GM19468 (cell line): ENCODE data around the gene RAB27B.
"Not testable (repeated sequence)": the region's sequence is repeated elsewhere in the genome, so short reads cannot be mapped to it uniquely, and the experiment has no call there.

Experiments
- ATAC-seq: cut with Tn5 transposase; IDR thresholded peaks from one replicate; pipeline ENCODE4 v1.9.1; 2021; ENCODE audit warnings: mild to moderate bottlenecking, moderate library complexity, moderate number of reproducible peaks; ENCODE audit not compliant: unreplicated experiment; ENCODE audit errors: extremely low read depth

Gene RAB27B

GRCh38 chr18:54813977-54814565 lies 14.2 kb upstream of the RAB27B start:
- ATAC-seq = no peak

DNA sequence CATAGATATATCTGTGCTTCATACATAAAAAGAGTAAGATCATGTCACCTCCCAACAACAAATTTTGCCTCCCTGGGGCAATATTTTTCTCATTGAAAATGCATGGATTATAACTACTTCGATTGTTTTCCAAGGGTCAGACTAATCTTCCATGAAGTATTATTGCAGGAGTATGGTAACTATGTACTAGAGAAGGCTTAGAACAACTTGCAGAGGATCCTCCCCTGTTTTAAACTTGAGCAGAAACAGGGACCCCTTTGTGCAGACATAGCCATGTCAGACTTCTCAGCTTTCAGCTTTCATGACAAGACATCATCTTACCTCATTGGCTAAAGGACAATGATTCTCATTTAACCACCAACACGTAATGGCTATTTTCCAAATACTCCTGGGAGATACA lies 13.2 kb upstream of the RAB27B start:
- ATAC-seq = no peak

- ATAC-seq = not testable (repeated sequence)
These were observed 7.4 kb upstream of the RAB27B start for GRCh38 chr18:54820785-54821275.

- ATAC-seq = no peak
These were observed 5.1 kb upstream of the RAB27B start for GRCh38 chr18:54822872-54823845.

DNA sequence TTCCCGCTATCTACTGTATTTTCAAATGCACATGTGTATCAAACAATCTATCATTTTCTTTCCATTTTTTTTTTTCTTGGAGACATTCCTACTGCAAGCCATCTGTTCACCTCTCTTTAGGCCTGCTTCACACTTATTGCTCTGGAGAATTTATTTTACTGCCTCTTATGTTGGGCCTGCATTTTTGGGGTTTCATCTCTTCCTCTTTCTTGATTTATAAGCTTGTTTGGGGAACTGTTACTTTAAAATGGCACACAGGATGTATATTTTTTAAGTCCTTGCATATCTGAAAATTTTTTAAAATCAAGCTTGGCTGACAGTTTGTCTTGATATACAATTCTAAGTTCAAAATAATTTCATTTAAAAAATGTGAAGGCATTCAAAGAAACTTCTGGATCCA lies 3.5 kb upstream of the RAB27B start:
- ATAC-seq = no peak

DNA sequence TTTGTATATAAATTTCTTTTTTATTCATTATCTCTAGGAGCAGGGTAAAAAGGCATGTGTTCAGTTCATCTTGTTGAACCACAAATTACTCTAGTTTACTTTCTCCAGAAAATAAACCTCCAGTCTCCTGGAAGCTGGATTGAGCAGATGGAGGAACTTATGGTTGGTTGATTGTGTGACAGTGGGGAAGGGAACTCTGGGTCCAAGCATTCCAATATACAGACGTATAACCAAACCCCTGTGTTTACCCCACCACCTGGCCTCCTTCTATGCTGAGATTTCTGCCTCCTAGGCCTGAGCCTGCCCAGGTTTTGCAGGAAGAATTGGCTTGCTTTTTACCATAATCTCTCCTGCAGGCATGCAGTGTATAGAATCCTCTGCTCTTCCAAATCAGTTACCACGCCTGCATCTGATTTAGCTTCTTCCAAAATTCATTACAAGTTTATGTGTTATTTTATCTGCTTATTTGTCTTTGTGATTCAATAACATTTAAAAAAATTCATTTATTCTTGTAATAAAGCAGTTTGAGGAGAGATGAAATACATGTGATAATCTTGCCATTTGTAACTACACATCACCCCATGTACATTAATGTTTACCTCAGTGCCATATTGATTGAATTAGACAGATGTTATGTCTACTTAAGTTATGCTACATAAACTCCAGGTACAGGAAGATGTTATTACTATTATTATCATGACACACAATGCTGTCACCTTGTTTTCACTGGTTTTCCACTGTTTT lies 2.5 kb upstream of the RAB27B start:
- no peak for ATAC-seq

- ATAC-seq = no peak
These were observed 709 bp downstream of the RAB27B start for GRCh38 chr18:54828986-54829385.

- ATAC-seq = no peak
These were observed 1.6 kb downstream of the RAB27B start for GRCh38 chr18:54829856-54830255.

GRCh38 chr18:54830260-54830659 lies 2.0 kb downstream of the RAB27B start:
- ATAC-seq = no peak

GRCh38 chr18:54830866-54831265 lies 2.6 kb downstream of the RAB27B start:
- no peak for ATAC-seq

DNA sequence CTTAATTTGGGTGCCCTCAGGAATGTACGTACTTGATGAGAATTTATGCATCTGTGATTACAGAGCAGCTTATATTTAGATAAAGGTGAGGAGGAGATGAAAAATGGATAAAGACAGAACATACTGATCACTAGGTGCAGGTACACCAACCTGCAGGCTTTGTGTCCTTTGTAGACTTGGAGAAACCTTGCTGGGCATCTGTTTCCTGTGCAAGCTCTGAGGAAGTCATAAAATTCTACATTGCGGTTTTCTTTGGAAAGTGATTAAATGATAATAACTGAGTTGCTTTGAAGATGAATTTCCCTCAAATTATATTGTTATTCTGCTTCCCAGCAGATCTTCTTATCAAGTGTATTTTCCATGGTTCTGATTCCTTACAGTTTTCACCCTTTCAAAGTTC lies 7.7 kb downstream of the RAB27B start:
- no peak for ATAC-seq

DNA sequence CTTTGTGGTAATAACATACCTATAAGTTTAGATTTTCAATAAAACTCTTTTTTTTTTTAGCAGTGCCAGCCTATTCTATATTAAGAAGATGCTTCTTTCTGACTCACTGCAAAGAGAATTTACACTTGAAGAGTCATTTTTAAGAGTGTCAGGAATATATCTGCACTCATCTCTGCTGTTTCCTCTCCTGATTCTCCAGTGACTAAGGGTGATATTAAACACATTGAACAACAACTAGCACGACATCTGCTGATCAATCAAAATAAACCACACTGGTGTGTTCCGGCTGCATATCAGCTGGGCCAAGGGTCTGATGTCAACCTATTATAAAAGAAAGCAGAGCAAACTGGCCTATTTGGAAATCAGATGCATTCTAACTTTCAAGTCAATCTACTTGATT lies 15.0 kb downstream of the RAB27B start:
- ATAC-seq = no peak

DNA sequence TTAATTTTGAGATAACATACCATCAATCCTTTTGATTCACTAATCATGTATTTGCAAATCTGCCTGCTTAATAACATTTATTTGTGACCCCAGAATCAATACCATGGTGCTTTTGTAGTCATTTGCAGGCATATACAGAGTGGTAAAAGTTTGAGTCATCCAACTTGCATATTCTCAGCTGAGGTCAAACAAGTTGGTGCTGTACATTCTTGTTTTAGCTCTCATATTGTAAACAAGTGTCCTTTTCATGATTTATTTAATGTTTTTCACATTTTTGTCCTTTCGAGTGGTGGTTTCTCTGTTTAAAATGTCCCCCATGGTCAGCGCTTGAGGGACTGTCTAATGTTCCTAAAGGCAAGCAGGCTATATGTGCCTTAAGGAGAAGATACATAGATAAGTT lies 17.5 kb downstream of the RAB27B start:
- no peak for ATAC-seq

GRCh38 chr18:54848121-54848520 lies 19.8 kb downstream of the RAB27B start:
- no peak for ATAC-seq

- no peak for ATAC-seq
These were observed 21.4 kb downstream of the RAB27B start for GRCh38 chr18:54849683-54850082.

DNA sequence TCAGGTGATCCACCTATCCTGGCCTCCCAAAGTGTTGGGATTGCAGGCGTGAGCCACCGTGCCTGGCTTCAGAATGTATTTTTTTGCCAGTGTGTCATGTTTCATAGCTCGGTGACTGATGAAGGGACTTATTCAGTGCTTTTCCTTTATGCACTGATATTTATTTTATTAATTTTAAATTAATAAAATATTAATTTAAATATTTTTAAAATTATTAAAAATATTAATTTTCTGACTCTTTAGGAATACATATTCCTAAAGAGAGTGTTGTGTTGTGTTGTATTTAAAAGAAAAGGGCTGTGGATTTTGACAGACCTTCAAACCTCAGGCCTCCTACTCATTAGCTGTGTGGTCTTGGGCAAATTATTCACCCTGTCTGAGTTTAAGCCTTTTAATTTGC lies 22.3 kb downstream of the RAB27B start:
- ATAC-seq = no peak

DNA sequence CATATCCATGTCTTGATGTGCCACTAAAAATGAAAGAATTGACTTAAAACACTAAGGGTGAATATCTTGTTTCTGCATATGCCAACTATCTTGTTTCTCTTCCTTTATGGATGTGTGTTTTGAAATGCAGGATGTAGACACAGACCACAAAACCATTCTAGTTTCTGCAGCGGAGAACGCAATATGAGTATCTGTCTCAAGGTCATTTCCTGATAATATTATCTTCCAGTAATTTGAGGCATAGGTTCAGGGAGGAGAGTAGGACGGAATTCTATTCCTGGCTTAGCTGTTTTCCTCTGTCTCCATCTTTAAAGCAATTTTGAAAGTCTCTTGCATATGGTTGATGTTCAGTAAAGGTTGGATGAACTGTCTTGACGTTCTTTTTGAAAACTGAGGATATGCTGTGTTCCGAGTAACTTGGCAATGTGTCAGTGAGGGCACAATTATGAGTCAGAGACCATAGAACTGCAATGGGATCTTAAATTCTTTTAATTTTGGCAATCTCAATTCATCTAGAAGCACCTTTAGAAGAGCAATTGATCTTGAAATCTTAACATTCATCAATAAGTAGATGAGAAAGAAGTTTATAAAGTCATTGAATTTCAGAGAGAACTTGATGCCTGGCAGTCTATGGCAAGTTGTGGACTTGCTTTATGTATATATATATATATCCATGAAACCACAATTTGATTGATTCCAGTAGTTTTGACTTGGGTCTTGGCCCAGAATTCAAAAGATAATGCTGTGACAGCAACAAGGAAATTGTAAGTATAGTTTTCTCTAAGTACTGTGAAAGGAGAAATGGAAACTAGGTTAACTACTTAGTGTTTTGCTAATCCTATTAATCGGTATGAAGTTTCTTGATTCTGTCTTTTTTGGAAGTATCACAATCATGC lies 24.8 kb downstream of the RAB27B start:
- ATAC-seq = no peak

- not testable (repeated sequence) for ATAC-seq
These were observed 26.8 kb downstream of the RAB27B start for GRCh38 chr18:54855050-54855449.

DNA sequence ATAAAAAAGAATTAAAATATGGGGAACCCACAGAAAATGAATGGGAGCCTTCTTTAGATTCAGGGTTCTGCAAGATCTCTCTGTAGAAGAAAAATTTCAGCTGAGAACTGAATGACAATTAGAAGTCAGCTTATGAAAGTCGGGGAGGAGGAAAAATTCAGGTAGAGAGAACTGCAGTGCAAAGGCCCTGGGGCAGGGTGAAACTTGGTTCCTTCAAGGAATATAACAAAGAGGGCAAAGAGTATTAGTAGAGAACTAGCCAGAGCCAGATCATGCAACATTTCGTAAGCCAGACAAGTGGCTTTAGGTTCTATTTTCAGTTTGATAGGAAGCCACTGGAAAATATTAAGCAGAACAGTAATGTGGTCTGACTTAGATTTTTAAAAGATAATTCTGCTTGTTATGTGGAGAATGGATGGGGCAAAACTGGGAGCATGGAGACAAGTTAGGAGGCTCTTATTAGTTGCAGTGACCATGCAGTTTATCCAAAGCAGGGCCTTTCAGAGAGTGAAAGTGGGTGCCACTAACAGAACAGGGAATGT lies 27.9 kb downstream of the RAB27B start:
- no peak for ATAC-seq

DNA sequence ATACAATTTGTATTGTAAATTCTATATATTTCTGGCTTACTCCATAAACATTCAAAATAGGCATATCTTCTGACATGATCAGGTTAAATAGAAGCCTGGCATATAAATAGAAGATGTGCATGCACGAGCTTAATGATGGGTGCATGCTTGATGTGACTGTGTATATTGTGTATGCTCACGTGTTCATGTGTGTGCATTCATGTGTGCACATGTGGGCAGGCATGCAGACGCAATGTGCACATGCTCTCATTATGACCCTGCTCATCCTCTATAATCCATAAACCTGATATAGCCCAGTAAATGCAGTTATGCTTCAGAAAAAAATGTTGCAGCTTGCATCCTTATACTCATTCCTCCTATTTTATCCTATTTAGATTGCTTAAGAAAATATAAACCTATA lies 29.2 kb downstream of the RAB27B start:
- no peak for ATAC-seq
